Loucy (cell line): Measurements from ENCODE around the gene IL24.

Experiments used
- H2AFZ ChIP-seq: fragments of 200-600 bp; sonication (generic); 2 replicates; pipeline ENCODE4 v1.6.0; 2016; ENCODE audit warnings: antibody characterized with exemption, mild to moderate bottlenecking, low read length, moderate library complexity
- H3F3A ChIP-seq: fragments of 200-600 bp; 2 replicates; pipeline ENCODE4 v1.6.0; 2016; ENCODE audit warnings: antibody characterized with exemption, low read depth, mild to moderate bottlenecking
- H3K27me3 ChIP-seq: fragments of 200-600 bp; sonication (generic); 2 replicates; pipeline ENCODE4 v1.6.1; 2014; ENCODE audit warnings: low read length, mild to moderate bottlenecking; ENCODE audit not compliant: insufficient read depth, poor library complexity, severe bottlenecking
- H3K36me3 ChIP-seq: fragments of 200-600 bp; sonication (generic); 2 replicates; pipeline ENCODE4 v1.6.1; 2016; ENCODE audit warnings: low read length; ENCODE audit not compliant: insufficient read depth
- H3K4me1 ChIP-seq: fragments of 200-600 bp; sonication (generic); 2 replicates; pipeline ENCODE4 v1.5.1; 2014; ENCODE audit warnings: low read length, mild to moderate bottlenecking; ENCODE audit not compliant: insufficient read depth, poor library complexity, severe bottlenecking
- H3K4me2 ChIP-seq: fragments of 200-600 bp; sonication (generic); 2 replicates; pipeline ENCODE4 v1.6.0; 2014; ENCODE audit warnings: antibody characterized with exemption, low read length, low read depth, mild to moderate bottlenecking; ENCODE audit not compliant: poor library complexity, severe bottlenecking
- H3K4me3 ChIP-seq: fragments of 200-600 bp; sonication (generic); 2 replicates; pipeline ENCODE4 v1.5.1; 2014; ENCODE audit warnings: low read length, mild to moderate bottlenecking, mixed read lengths; ENCODE audit not compliant: poor library complexity, severe bottlenecking
- H3K79me2 ChIP-seq: fragments of 200-600 bp; sonication (generic); 2 replicates; pipeline ENCODE4 v1.6.1; 2014; ENCODE audit warnings: low read length; ENCODE audit not compliant: insufficient read depth
- H3K9ac ChIP-seq: fragments of 200-600 bp; sonication (generic); 2 replicates; pipeline ENCODE4 v1.6.0; 2014; ENCODE audit warnings: mild to moderate bottlenecking, low read depth, low read length, moderate library complexity; ENCODE audit not compliant: poor library complexity, severe bottlenecking
- H3K9me2 ChIP-seq: fragments of 200-600 bp; sonication (generic); replicated peaks from 2 replicates; pipeline ENCODE4 v1.6.1; 2016; ENCODE audit warnings: low read depth, low read length, mixed read lengths
- H3K9me3 ChIP-seq: fragments of 200-600 bp; sonication (generic); 2 replicates; pipeline ENCODE4 v1.6.1; 2014; ENCODE audit warnings: mild to moderate bottlenecking, antibody characterized with exemption, low read length, low read depth; ENCODE audit not compliant: insufficient read depth
- H4K20me1 ChIP-seq: fragments of 200-600 bp; sonication (generic); 2 replicates; pipeline ENCODE4 v1.6.0; 2014; ENCODE audit warnings: antibody characterized with exemption, low read length, mild to moderate bottlenecking; ENCODE audit not compliant: insufficient read depth, poor library complexity, severe bottlenecking
- EZH2phosphoT487 ChIP-seq: fragments of 200-600 bp; IDR thresholded peaks from 2 replicates; pipeline ENCODE4 v1.6.1; 2018; ENCODE audit warnings: antibody characterized with exemption, mild to moderate bottlenecking, moderate library complexity, borderline replicate concordance
- TF ChIP-seq, protein P1 (sequence below): fragments of 200-600 bp; sonication (generic); conservative IDR thresholded peaks from 2 replicates; pipeline ENCODE4 v1.5.1; 2014; ENCODE audit warnings: mild to moderate bottlenecking, antibody characterized with exemption, low read length

Gene IL24

DNA sequence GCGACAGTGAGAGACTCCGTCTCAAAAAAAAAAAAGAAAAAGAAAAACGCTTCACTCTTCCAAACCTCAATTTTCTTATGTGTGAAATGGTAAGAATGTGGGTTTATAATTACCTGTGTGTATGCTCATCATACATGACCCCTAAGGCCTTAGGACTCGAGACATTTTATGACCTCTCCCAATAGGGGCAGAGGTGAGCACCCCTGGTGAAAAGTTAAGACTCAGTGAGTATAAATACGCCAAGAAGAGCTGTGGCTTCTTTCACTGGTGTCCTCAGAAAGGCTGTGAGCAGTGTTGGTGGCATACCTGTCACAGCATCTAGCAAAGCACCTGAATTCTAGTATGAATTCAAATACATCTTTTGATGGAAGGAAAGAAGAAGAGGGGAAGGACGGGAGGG is 32.3 kb downstream of the IL24 start:
- peaks cover 4% of the 10 kb centered on the region for H3K4me1 ChIP-seq
- H4K20me1 ChIP-seq = no peaks in the 10 kb centered on the region
- no peaks in the 10 kb centered on the region for H3K27me3 ChIP-seq
- no peaks in the 10 kb centered on the region for H3K36me3 ChIP-seq
- no peaks in the 10 kb centered on the region for H3K9me3 ChIP-seq
- H2AFZ ChIP-seq = no peak overlapping the region
- H3K4me2 ChIP-seq = no peak overlapping the region
- no peak overlapping the region for H3K4me3 ChIP-seq
- H3K9me2 ChIP-seq = no peaks in the 10 kb centered on the region
- no peaks in the 10 kb centered on the region for H3K79me2 ChIP-seq
- H3F3A ChIP-seq = no peaks in the 10 kb centered on the region
- H3K9ac ChIP-seq = no peak overlapping the region
- no peak for TF ChIP-seq EZH2phosphoT487
- TF ChIP-seq, protein P1, sequence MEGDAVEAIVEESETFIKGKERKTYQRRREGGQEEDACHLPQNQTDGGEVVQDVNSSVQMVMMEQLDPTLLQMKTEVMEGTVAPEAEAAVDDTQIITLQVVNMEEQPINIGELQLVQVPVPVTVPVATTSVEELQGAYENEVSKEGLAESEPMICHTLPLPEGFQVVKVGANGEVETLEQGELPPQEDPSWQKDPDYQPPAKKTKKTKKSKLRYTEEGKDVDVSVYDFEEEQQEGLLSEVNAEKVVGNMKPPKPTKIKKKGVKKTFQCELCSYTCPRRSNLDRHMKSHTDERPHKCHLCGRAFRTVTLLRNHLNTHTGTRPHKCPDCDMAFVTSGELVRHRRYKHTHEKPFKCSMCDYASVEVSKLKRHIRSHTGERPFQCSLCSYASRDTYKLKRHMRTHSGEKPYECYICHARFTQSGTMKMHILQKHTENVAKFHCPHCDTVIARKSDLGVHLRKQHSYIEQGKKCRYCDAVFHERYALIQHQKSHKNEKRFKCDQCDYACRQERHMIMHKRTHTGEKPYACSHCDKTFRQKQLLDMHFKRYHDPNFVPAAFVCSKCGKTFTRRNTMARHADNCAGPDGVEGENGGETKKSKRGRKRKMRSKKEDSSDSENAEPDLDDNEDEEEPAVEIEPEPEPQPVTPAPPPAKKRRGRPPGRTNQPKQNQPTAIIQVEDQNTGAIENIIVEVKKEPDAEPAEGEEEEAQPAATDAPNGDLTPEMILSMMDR = 0 out of 2 replicates have a peak, but pooled peaks have one; percentile 13

DNA sequence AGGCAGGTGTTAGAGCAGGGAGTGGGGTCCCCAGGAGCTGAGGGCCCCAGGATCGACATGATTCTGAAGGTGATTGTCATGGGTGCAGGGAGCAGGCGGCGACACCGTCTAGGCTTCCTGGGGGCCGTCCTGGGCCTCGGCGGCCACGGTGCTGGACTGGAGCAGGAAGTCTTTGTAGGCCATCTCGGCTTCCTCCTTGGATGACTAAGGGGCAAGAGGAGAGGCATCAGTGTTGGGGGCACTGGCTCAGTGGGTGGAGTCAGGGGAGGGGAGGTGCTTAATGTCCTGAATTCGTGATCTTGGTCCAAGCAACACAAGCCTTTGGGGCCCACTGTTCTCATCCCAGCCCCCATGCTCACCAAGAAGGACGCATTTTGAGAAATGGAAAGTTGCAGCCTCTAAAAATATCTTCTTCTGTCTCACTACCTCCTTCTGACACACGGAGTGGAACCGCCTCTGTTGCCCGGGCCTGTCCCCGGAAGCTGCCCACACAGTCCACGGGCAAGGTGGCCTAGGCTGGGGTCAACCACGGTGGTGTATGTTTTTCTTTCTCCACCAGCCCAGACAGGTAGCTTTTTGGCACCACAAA is 33.1 kb downstream of the IL24 start:
- Histone ChIP-seq H3K9me3 (no peaks in the 10 kb centered on the region), H3K4me1 (no peaks in the 10 kb centered on the region), H3K9me2 (no peaks in the 10 kb centered on the region), H3K9ac (no peak overlapping the region), H3F3A (no peaks in the 10 kb centered on the region), H3K79me2 (no peaks in the 10 kb centered on the region), H3K36me3 (no peaks in the 10 kb centered on the region), H2AFZ (no peak overlapping the region), H3K4me2 (no peak overlapping the region), H3K27me3 (no peaks in the 10 kb centered on the region), H3K4me3 (no peak overlapping the region), H4K20me1 (no peaks in the 10 kb centered on the region)
- no peak for TF ChIP-seq EZH2phosphoT487
- TF ChIP-seq, protein P1 = no peak

DNA sequence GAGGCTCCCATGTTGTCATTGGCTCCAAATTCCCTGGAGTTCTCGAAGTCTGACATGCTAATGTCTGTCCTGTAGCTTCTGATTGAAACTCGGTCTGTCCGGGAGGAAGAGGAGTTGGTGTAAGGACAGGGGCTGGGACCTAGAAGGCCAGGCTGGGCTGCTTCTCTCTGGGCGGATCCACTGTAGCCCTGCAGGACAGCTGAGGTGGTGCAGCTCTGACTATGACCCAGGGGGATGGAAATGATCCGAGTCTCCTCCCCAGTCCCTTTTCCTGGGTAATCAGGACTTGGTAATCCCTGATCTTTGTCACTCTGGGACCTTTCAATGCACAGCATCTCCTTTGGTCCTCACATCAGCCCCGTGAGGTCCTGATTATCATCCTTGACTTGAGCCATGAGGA is 34.5 kb downstream of the IL24 start:
- H3K79me2 ChIP-seq = no peaks in the 10 kb centered on the region
- TF ChIP-seq EZH2phosphoT487 = no peak
- TF ChIP-seq, protein P1 = no peak; the same call in 1 of the 2 replicates
- no peaks in the 10 kb centered on the region for H3K9me2 ChIP-seq
- no peaks in the 10 kb centered on the region for H3K9me3 ChIP-seq
- no peak overlapping the region for H2AFZ ChIP-seq
- no peaks in the 10 kb centered on the region for H3K36me3 ChIP-seq
- H4K20me1 ChIP-seq = no peaks in the 10 kb centered on the region
- H3K27me3 ChIP-seq = no peaks in the 10 kb centered on the region
- no peak overlapping the region for H3K4me3 ChIP-seq
- H3K4me1 ChIP-seq = no peaks in the 10 kb centered on the region
- H3F3A ChIP-seq = no peaks in the 10 kb centered on the region
- no peak overlapping the region for H3K9ac ChIP-seq
- no peak overlapping the region for H3K4me2 ChIP-seq
